ENCODE data around the gene BLVRA.

The BLVRA gene

GRCh38 chr7:43769281-43769680, 10.8 kb downstream of the BLVRA start:
- no peak for TF ChIP-seq CTCF (IDR thresholded peaks at IDR 0.05)

- no peak for TF ChIP-seq CTCF (IDR thresholded peaks at IDR 0.05)
These were observed 11.4 kb downstream of the BLVRA start for GRCh38 chr7:43769791-43770465.

GRCh38 chr7:43771128-43771527, 12.6 kb downstream of the BLVRA start:
- TF ChIP-seq CTCF (IDR thresholded peaks at IDR 0.05) = no peak

GRCh38 chr7:43771573-43771972, 13.1 kb downstream of the BLVRA start:
- no peak for TF ChIP-seq CTCF (IDR thresholded peaks at IDR 0.05)

GRCh38 chr7:43779045-43779812, 20.7 kb downstream of the BLVRA start:
- TF ChIP-seq CTCF (IDR thresholded peaks at IDR 0.05) = no peak

GRCh38 chr7:43781726-43782607, 23.5 kb downstream of the BLVRA start:
- no peak for TF ChIP-seq CTCF (IDR thresholded peaks at IDR 0.05)

GRCh38 chr7:43782768-43783555, 24.5 kb downstream of the BLVRA start:
- TF ChIP-seq CTCF (IDR thresholded peaks at IDR 0.05) = no peak

Data from LNCAP (cell line).